HG02973 (cell line): ENCODE results near the gene MYRF.
A peak's percentile ranks its signal among the peaks of the same experiment; 100 is the strongest.

Experiments used
- ATAC-seq: cut with Tn5 transposase; IDR thresholded peaks from one replicate; pipeline ENCODE4 v1.9.1; 2021; ENCODE audit warnings: moderate library complexity; ENCODE audit not compliant: unreplicated experiment

MYRF gene

GRCh38 chr11:61718621-61719302 lies 33.7 kb upstream of the MYRF start:
- ATAC-seq, result no peak

GRCh38 chr11:61719978-61720377 lies 32.5 kb upstream of the MYRF start:
- no peak for ATAC-seq

GRCh38 chr11:61720597-61720996 lies 31.8 kb upstream of the MYRF start:
- no peak for ATAC-seq

GRCh38 chr11:61724437-61724836 lies 28.0 kb upstream of the MYRF start:
- no peak for ATAC-seq

DNA sequence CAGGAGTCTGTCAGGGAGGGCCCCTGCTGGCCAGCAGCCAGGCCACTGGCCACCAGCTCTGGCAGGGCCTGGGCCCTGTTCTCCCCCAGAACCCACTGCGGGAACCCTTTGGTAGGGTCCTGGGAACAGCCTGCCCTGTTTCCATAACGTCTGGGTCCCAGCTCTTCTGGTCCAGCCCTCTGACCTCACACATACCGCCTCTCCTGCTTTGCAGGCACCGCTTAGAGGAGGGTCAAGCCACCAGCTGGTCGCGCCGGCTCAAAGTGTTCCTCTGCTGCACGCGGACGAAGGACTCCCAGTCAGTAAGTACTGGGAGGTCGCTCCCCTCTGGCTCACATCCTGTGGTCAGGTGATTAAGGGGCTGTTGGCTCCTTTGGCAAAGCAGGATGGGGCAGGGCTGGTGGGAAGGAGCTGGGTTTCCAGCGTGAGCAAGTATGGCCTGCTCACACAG lies 26.6 kb upstream of the MYRF start:
- ATAC-seq, result no peak

GRCh38 chr11:61726775-61727174 lies 25.7 kb upstream of the MYRF start:
- ATAC-seq, result no peak

- ATAC-seq, result no peak
These were observed 25.0 kb upstream of the MYRF start for GRCh38 chr11:61727401-61727811.

- no peak for ATAC-seq
These were observed 24.1 kb upstream of the MYRF start for GRCh38 chr11:61728066-61728939.

DNA sequence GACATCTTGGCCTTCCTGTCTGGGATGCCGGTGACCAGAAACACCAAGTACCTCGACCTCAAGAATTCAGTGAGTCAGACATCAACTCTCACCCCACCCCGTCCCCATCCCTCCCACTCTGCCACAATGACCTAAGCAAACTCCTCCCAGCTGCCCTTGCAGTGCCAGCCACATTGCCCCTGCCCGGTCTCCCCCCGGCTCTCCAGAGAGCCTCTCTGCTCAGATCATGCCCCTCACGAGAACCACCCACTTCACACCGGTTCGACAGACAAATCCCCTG lies 23.6 kb upstream of the MYRF start:
- no peak for ATAC-seq

GRCh38 chr11:61730240-61730994 lies 22.0 kb upstream of the MYRF start:
- no peak for ATAC-seq

DNA sequence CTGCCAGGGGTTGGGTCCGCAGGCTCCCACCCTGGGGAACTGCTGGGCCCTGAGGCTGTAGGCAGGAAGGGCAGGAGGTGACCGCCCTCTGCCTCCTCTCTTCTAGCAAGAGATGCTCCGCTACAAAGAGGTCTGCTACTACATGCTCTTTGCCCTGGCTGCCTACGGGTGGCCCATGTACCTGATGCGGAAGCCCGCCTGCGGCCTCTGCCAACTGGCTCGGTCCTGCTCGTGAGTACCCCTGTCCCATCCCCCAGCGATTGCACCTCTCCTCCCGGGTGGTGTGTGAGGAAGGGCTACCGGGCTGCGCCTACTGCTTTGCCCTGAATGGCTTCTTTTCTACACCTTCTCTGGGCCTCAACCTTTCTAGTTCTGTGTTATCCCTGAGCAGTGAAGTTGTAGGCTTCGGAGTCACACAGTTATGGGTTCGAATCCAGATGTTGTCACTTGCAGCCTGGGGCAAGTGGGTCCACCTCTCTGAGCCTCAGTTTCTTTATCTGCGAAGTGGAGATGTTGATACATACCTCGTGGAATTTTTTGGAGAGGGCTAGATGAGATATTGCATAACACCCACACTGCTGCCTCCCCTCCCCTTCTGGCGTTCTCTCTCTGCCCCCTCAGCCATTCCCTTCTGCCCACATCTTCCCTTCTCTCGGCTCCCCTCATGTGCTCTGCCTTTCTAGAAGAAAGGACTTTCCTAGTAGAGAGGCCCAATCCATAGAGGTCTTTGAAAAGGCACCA lies 21.1 kb upstream of the MYRF start:
- no peak for ATAC-seq

DNA sequence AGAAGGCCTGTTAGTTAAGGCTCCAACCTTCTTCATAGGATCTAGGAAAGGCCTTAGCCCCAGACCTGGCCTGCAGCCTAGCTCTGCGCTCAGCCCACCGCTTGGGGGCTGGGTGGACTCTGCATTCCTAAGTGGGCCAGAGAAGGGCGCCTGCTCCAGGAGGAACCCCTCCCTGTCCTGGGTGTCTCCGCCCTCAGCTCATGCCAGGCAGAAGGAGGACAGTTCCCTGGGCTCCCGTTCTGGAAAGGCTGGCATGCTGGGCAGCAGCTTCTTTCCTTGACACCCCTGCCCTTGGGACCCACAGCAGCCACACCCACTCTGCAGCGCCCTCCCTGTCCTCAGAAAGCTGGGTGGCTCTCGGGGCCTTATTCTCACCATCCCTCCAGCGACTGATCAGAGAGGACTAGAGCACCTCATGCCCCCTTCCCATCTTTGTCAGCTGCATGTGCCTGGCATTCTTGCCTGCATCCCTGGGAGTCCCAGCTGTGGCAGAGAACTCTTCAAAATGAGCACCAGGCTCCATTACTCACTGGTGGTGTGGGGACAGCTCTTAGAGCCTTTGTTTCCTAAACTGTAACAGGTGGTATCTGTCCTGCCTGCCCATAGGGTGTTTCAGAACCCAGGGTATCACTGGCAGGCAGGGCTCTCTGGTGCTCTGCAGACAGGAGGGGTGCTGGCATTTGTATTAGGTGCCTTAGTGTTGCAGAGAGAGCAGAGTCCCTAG lies 20.3 kb upstream of the MYRF start:
- no peak for ATAC-seq

DNA sequence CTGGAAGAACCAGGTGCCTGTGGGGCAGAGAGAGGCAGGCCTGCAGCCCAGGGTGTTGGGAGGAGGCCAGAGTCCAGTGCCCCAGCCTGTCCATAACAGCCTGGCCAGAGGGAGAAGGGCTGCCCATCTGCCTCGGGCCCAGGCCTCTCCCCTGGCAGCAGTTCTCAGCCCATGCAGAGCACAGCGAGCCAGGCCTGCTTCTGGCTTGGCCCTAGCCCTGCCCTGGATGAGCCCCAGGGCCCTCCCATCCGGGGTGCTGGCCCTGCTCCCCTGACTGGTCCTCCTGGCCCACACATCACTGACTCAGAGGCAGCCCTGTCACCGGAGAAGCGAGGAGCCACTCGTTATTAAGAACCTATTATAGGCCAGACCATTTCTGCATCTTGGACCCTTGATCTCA lies 19.7 kb upstream of the MYRF start:
- ATAC-seq, result no peak

- peak; percentile 70 for ATAC-seq
These were observed 19.1 kb upstream of the MYRF start for GRCh38 chr11:61733120-61733978.

DNA sequence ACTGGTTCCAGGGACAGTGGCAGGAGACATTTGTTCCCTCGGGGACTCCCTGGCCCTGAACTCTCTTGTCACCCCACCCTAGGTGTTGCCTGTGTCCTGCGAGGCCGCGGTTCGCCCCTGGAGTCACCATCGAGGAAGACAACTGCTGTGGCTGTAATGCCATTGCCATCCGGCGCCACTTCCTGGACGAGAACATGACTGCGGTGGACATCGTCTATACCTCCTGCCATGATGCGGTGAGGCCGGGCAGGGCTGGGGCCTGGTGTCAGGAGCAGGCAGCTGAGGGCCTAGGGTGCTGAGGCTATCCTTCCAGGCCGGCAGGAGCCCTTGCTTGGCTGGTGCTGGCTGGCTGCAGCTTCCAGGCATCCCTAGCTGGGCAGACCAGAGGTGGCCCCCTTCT lies 17.7 kb upstream of the MYRF start:
- no peak for ATAC-seq

DNA sequence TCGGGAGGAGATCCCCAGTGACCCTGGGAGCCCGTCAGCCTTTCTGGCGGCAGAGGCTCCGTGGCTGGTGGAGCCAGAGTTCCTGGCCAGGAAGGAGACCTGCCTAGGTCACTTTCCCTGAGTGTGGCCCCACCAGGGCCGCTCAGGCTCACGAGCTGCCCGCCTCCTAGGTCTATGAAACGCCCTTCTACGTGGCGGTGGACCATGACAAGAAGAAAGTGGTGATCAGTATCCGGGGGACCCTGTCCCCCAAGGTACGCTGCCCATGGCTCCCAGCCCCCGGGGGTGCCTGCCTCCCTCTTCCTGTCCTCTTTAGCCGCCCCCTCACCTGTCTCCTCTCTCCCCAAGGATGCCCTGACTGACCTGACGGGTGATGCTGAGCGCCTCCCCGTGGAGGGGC lies 17.0 kb upstream of the MYRF start:
- ATAC-seq, result no peak

DNA sequence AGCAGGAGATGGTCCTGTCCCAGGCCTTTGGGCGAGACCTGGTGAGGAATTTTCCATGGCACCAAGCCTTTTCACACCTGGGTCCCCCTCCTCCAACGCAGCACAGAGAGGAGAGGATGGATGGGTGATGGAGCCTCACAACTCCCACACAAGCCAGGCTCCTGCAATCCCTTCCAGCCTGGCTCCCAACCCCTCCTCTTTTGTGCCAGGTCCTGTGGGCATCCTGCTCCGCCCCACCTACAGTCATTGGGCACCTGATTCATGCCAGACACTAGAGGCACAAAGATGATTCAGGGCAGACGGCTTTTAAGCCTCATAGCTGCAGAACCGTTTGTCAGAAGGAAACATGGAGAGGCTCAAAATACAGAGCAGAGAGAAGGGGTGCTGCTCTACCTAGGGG lies 16.1 kb upstream of the MYRF start:
- no peak for ATAC-seq

- ATAC-seq, result no peak
These were observed 15.3 kb upstream of the MYRF start for GRCh38 chr11:61737131-61737530.

- ATAC-seq, result no peak
These were observed 14.6 kb upstream of the MYRF start for GRCh38 chr11:61737636-61738386.
